SU-DHL-6 (cell line): ENCODE results near the gene RNF141.

Experiments
- CTCF ChIP-seq: fragments of 200-600 bp; sonication (generic); IDR thresholded peaks from one replicate; pipeline ENCODE4 v1.5.1; 2017; ENCODE audit warnings: antibody characterized with exemption, mild to moderate bottlenecking, low read length, moderate library complexity; ENCODE audit not compliant: insufficient read depth, poor library complexity, severe bottlenecking
- EZH2phosphoT487 ChIP-seq: fragments of 200-600 bp; sonication (generic), shearing (Covaris generic); conservative IDR thresholded peaks from 2 replicates; pipeline ENCODE4 v1.6.1; 2018; ENCODE audit warnings: mild to moderate bottlenecking, antibody characterized with exemption, low read length, moderate library complexity, mixed read lengths

- TF ChIP-seq CTCF = no peak
- TF ChIP-seq EZH2phosphoT487 = no peak
Measured at GRCh38 chr11:10584071-10584501, 43.1 kb upstream of the RNF141 start.
